Measurements from ENCODE around the gene IRX4.

GRCh38 chr5:1838013-1838412, 44.7 kb downstream of the IRX4 start:
- no peak for TF ChIP-seq POLR2AphosphoS5 (IDR thresholded peaks at IDR 0.05; ENCODE audit: borderline replicate concordance, low read depth, low read length)
- TF ChIP-seq EZH2 (IDR thresholded peaks at IDR 0.05), result no peak
